T-helper 1 cell (primary cell): ENCODE data around the gene USP24.
"Not testable (repeated sequence)": the region's sequence is repeated elsewhere in the genome, so short reads cannot be mapped to it uniquely, and the experiment has no call there.

Experiments
- DNase-seq, 5 donors: peaks; one replicate each; pipeline ENCODE4 v3.0.0-alpha.2; 2012 to 2020

The USP24 gene

DNA sequence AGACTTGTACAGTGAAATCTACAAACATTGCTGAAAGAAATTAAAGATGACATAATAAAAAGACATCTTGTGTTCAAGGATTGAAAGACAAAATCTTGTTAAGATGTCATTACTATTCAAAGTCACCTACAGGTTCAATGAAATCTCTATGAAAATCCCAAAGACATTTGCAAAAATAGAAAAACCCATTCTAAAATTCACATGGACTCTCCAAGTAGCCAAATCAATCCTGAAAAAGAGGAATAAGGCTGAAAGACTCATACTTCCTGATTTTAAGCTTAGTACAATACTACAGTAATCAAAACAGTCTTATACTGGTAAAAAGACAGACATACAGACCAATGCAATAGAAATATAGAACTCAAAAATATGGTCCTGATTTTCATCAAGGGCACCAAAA, 97.2 kb downstream of the USP24 start:
- no peak for DNase-seq

DNA sequence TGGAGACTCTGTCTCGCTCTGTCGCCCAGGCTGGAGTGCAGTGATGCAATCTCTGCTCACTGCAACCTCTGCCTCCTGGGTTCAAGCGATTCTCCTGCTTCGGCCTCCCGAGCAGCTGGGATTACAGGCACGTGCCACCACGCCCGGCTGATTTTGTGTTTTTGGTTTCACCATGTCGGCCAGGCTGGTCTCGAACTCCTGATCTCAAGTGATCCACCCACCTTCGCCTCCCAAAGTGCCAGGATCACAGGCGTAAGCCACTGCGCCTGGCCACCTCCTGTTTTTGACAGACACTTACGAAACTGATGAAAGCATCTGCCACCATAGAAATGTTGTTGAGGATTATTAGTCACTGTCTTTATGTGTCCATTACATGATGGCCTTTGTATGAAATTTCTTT, 106.2 kb downstream of the USP24 start:
- not testable (repeated sequence) for DNase-seq

DNA sequence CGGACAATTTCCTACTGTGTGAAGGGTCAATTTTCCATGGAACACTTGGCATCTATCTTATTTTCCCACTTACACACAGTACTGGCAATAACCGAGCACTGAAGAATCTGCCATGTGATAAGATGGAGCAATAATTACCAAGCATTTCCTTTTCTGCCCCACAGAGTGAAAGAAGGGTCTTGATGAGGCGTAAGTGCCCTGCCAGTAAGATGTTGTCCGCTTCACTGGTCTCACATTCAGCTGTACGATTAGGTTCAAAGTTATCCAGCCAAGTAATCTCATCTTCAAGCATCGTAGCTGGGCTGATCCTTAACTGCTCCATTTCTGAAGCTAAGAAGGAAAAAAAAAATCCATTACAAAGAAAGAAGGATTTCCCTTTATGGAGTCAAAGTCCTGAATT, 108.1 kb downstream of the USP24 start:
- no peak for DNase-seq

DNA sequence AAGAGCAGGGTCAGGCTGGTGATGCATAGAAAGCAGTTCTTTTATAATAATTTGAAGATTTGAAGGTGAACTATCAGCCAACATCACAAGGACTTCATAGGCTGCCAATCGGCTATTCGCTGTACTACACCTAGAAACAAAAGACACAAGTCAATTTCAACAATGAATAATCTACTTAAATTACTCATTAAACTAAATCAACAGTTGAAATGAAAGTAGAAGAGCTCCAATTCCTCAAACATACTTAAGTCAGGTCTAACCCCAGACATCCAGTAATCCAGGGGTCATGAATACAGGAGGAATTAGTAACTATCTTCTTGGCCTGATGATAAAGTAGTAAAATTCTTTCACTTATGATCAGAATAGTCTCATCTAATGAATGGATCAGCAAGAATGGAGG, 111.3 kb downstream of the USP24 start:
- DNase-seq = no peak

DNA sequence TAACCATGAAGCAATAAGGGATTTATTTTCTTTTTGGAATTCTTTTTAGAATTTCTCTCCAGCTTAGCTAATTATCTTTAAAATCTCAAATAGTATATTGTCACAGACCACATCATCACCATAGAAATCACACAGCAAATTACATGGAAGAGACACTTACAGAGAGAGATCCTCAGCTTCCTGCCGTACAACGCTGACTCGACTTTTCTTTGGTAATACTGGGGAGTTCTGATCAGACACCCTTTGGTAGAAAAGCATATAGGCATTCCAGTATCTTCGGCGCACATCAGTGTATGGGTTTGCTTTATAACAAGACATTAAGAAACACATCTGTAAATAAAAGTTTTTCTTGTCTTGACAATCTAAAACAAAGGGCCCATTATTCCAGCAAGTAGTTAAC, 120.1 kb downstream of the USP24 start:
- DNase-seq = no peak

DNA sequence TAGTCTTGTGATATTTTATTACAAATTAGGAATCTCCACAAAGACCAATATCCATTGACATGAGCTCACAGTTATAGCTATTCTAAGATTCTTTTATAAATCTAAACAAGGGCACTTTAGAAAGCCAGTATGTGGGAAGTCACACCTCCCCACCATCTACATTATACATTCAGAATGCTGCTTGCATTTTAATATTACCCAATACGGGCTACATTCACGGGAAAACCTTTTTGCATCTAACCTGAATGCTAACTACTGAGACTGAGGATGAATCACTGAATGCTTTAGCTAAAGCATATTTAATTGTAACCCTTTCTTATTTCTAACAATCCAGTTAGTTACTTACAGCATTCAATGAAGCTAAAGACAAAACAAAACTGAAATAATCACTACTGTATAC, 122.7 kb downstream of the USP24 start:
- DNase-seq = no peak

DNA sequence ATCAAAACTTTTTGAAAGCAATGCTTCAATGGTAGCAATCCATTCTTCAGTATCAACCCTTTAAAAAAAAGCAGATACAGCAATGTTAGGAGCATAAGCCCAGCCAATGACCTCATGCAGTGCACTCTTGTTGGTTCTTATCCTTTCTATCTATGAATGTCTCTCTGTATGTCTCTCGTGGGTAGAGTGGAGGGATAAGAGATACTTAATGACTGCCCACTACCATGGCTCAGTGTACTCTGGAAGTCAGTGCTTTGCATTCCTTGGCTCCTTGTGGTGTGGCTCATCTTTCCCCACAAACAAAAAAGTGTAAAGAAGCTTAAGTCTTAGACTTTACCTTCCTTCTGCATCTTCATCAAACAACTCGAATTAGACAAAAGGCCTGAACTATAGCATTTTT, 125.5 kb downstream of the USP24 start:
- DNase-seq = no peak

DNA sequence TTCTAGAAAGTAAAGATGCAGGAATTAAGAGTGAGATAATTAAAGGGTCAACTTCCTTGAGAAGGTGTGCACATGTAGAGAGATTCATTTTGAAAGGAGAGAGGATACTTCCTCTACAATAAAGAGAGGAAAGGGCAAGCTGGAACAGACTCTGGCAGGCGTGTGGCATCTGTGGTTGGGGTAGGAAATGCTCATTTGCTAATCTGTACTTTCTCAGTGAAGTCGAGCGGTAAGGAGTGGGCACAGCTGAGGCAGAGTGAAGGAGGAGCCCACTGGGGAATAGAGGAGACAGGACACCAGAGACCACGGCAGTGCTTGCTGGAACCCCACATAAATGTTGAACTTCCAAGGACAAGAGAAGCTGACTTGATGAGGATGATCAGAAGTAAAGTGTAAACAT, 126.8 kb downstream of the USP24 start:
- no peak for DNase-seq

DNA sequence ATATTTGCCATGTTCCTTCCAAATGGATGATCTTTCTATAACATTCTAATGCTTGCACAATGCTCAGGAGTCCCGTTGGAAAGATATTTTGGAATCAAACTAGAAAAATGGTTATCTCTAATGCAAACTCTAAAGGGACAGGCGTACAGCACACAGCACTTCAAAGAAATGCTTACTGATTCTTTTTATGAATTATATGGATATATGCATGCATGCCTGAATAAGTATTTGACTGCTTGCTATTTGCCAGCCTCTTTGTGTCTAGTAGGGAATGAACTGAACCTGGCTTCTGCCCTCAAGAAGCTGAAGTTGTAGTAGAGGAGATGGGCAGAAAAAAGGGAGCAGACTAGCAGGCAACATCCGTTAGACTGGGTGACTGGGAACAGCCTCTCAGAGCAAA, 127.7 kb downstream of the USP24 start:
- DNase-seq = no peak

DNA sequence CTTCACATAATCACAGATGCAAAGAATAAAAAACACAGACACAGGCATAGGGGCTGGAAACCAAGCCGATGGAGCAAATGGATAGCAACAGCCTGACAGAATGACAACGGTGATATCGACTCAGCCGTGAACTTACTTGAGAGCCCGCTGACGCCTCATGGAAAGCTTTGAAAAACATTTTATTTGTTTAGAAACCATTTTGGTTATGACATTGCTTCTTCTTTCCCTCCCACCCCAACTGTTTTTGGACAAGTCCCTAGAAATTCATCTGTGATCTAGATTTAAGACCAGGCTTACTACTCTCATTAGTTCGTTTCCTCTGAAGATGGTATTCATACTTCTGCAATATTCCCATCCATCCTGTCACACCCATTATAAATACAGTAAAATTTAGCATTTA, 130.9 kb downstream of the USP24 start:
- no peak for DNase-seq

DNA sequence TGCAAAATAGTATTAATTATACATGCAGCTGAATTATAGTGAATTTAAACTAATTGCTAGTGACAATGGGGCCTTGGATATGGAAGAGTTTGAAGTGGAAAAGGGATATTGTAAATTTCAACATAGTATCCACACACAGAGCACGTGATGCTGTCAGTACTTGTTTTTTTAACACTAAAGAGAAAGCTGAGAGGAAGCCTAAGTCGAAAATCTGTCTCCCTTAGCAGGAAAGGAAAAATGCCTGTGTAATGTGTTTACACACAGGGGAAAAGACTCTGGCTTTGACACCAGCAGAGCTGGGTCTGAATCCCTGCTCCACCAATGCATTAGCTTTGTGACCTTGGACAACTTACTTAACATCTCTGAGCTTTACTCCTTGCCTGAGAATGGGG, 133.3 kb downstream of the USP24 start:
- no peak for DNase-seq

DNA sequence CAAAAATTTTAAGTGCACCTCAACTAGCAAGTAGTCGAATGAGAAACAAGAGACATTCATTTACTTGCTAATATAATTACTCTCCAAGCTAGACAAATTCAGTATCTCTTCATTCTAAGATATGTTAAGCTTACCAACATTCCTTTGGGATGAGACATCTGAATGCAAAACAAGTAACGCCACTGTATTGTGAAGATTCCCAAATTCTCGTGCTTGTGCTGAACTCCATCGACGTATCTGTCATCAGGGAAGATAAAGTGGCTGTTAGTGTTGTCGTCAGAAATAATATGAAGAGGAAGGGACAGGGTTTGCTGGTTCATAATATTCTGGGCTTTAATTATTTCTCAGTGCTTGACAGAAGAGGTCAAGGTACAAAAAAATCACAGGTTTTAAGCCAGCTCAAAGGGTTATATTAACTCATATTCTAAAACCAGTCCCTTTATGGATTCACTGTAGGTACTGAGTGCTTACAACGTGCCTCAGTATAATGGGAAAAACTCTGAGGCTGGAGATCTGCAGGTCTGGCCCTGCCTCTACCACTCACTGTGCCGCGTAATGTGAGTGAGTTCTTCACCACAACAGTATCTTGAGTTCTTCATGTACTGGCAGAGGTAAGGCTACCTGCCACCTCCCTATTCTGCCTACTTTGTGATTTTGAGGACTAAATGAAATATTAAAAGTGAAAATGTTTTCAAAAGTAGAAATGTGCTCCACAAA, 133.8 kb downstream of the USP24 start:
- DNase-seq = no peak

DNA sequence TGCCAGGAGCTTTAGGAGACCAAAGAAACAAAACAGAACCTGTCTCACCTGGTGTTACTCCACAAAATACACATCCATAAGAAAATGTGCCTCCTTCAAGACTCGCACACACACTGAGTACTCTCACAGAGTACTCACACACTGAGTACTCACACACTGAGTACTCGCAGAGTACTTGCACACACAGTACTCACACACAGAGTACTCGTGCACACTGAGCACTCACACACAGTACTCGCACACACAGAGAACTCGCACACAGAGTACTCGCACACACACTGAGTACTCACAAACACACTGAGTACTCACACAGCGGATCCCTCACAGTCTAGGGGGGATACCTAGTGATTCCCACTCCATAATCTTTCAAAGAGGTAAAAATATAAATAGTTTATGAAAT, 135.5 kb downstream of the USP24 start:
- DNase-seq = no peak

DNA sequence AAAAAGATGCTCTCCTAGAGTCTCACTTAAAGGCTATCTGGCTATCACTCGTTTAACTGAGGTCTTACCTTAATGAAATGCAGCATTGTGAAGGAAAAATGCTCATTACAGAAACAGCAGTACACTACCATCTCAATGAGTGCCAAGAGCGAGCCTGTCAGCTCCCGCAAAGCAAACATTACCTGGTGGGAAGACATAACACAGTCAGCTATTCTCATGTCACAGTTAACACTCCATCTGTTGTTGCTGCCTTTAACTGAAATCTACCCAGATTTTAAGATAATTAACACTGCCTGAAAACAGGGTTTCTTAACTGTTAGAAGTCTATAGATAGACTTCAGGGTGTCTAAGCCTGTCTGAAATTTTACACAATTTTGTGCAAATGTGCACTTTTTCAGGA, 136.7 kb downstream of the USP24 start:
- DNase-seq = no peak

DNA sequence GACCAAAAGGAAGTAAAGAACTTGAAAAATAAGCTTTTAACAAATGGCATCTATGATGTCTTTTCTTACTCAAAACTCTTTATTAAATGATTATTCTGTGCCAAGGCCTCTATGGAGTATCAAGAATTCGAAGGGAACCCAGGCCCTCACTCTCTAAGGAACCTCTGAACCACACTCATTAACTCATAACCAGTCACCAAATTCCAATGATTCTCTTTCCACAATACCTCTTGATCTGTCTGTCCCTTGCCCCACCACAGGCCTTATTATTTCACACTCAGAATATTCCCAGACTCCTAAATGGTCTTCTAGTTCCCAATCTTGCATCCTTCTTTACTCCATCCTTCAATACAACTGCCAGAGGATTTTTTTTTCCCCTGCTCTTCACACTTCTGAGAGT, 138.8 kb downstream of the USP24 start:
- DNase-seq = no peak

DNA sequence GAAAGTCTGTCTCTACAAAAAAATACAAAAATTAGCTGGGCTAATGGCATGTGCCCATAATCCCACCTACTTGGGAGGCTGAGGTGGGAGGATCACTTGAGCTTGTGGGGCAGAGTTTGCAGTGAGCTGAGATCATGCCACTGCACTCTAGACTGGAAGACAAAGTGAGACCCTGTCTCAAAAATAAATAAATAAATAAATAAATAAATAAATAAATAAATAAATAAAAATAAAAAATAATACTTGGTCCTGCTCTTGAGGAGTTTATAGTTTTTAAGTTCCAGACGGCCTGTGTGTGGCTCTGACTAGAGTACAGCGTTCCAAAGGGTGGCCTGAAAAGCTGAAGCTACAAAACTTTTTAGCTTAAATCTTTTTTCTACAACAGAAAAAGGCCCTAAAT, 140.7 kb downstream of the USP24 start:
- no peak for DNase-seq

DNA sequence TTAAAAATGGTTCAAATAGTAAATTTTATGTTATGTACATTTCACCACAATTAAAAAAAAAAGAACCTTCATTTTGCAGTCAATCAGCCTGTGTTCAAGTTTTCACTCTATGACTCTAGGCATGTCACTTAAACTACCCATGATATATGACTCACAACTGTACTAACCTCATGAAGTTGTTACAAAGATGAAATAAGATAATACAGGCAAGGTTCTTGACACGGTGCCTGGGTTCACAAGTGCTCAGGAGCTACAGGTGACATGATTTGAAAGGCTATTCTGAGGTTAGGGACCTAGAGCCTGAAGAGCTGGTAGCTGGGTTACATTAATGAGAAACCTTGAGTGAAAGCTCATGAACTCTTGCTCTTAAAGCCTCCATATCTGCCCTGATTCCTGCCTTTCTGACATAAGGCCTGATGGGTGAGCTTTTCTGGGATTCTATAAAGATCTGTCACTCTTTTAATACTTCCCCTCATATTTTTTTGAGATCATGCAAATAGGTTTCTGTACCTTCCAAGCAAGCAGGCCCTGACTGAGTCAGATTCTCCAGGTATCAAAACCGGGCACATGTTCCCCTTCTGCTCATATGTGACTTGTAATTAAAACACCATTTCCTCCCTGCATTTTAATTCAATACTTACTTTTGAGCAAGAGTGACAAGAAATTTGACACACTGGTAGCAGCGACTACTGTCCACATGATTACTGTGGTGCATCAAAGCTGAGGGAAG, 141.8 kb downstream of the USP24 start:
- DNase-seq = peak in 1 of 5 donors; percentile 43

DNA sequence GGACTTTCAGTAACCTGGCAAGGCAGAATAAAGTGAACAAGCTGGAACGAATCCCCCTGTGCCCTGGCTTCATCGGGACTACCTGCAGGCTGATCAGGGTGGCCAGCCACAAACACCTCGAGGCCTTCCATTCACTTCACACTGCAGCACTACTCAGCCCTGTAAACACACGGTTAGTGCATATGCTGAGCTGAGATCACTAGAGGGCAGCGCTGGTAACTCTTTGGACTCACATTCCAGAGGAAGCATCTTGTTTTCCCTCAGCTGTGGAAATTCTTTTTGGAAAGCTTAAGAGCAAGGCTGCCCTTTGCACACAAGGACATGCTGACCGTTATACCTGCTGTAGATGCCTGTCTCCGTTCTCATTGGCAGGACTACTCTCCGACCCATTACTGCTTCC, 143.7 kb downstream of the USP24 start:
- no peak for DNase-seq

DNA sequence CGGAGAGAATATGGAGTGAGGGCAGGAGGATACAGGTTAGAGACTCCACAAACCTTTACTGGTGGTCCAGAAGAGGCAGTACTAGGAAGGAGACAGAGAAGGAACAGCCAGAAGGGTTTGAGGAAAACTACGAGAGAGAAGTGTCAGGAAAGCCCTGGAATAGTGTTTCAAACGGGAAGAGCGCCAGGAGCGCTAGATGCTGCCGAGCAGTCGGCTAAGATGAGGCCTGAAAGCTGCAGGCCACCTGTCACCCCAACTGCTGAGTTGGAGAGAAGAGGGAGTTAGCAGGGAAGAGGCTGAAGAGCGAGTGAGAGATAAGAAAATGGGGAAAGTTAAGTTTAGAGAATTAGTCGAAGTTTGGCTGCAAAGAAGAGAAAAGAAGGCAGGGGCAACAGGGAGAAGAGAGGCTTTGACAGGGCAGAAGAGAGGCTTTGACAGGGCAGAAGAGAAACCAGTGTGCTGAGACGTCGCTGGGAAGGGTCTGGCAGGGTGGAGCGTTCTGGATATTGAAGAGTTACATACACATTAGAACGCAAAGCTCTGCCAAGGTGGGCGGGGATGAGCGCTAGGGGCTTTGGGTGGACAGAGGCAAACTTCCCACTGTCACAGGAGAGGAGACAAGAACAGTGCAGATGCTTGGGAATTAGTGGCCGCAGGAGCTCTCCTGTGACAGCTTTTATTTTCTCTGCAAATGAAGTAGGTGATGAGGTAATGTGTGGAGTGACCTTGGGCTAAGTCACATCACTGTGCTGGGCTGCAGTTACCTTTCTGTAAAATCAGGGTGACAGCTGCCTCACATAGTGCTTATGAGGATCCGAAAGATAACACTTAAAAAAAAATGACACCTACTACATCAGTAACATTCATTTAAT, 144.6 kb downstream of the USP24 start:
- no peak for DNase-seq

DNA sequence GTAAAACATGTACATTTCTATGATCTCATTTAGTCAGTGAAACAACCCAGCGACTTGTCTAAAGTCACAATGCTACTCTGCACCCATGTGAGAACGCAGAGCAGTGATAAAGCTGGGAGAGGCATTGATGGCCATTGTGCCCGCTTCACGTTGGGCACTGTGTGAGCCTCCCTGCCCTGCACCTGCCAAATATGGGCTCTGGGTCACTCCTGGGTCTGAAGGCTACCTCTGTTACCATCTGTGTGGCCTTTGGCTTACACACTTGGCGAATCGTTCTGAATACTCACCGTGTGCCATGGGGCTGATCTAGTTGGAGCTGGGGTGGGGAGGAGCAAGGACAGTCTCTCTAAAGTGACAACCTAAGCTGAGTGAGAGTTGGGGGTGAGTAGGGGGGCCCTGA, 145.9 kb downstream of the USP24 start:
- DNase-seq = no peak

DNA sequence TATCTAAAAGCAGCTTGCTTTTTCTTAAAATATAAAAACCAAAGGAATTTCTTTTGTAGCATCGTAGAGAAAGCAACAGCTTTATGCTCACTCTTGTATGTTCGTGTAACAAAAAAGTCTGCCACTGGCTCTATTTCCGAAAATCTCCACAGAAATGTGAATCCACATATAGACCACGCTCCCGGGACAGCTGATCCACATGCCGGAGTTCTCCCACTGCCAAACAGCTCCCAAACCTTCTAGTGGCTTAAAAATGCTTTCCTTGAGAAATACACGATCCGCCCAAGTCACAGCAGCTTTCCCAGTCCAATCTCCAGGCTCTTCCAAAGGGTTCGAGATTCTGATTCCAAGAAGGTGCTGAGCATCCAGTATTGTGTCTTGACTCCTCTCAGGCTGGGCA, 146.5 kb downstream of the USP24 start:
- no peak for DNase-seq

DNA sequence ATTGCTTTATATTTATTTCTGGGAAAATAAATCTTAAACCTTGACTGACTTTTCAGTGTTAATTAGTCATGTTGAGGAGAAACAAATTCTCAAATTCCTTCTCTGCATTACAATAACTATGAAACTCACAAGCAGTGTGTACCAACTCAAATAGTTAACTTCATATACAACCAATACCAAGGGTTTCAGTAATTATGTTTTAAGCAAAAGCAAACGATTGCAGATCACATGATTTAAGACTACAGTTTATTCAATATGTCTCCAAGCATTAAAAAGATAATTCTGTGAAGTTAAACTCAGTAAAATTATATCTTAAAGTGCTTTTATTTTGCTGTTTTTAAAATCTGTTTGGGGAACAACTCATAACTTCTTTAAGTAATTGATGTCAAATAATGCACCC, 147.2 kb downstream of the USP24 start:
- no peak for DNase-seq

DNA sequence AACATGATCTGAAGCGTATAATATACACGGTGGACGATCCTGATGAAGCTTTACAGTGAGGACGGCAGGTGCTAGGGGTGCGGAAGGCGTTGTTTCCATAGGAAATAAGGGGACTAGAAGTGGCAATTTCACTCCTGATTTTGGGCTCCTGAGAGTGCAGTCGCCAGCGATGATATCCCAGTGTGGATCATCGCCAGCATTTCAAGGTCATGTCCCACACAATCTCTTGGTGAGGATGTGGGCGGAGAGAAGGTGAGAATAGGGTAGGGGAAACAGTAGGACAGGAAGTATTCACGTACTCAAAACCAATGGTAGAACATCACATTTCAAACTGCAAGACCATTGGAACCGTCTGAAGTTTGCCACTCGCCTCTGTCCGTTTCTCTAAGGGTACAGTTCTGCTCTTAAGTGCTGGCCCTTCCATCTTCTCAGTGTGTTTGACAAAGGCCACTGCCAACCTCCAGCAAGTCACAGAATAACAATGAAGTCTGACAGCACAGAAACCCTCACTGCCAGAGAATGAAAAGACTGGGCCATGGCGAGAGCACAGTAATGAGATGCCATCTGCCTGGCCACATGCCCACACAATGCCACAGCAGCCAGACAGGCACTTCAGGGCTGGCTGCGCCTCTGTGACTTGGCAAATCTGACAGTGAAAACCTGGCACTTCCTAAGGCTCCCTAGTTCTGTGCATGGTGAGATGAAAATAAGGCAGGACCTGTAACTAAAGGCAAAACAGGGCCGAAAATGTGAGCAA, 148.0 kb downstream of the USP24 start:
- no peak for DNase-seq
